ENCODE results near the gene GPATCH8.

GRCh38 chr17:44464037-44464436 lies 39.2 kb downstream of the GPATCH8 start:
- TF ChIP-seq CTCF (IDR thresholded peaks at IDR 0.05), result no peak
- no peak for TF ChIP-seq POLR2A (IDR thresholded peaks at IDR 0.05)
